SU-DHL-6 (cell line): ENCODE data around the gene RHOG.
A peak's percentile ranks its signal among the peaks of the same experiment; 100 is the strongest.

Experiments used
- H2AFZ ChIP-seq: fragments of 200-600 bp; sonication (generic); 2 replicates; pipeline ENCODE4 v1.6.1; 2014; ENCODE audit warnings: low read depth, mild to moderate bottlenecking, moderate library complexity, mixed read lengths, antibody characterized with exemption, low read length; ENCODE audit not compliant: severe bottlenecking
- H3F3A ChIP-seq: fragments of 200-600 bp; shearing (Covaris generic); 2 replicates; pipeline ENCODE4 v1.6.0; 2016; ENCODE audit warnings: antibody characterized with exemption, mild to moderate bottlenecking; ENCODE audit not compliant: insufficient read depth
- H3K27ac ChIP-seq: fragments of 200-600 bp; sonication (generic); 2 replicates; pipeline ENCODE4 v1.5.1; 2016; ENCODE audit warnings: low read depth, mild to moderate bottlenecking, low read length, moderate library complexity, mixed read lengths
- H3K27me3 ChIP-seq: fragments of 200-600 bp; sonication (generic), shearing (Covaris generic); 2 replicates; pipeline ENCODE4 v1.6.0; 2014; ENCODE audit warnings: mild to moderate bottlenecking, low read length
- H3K36me3 ChIP-seq: fragments of 200-600 bp; sonication (generic); 2 replicates; pipeline ENCODE4 v1.6.1; 2014; ENCODE audit warnings: mild to moderate bottlenecking, low read length, mixed read lengths
- H3K4me2 ChIP-seq: fragments of 300-600, 200-600 bp; shearing (Covaris generic), sonication (generic); 2 replicates; pipeline ENCODE4 v1.6.0; 2014; ENCODE audit warnings: low read length, low read depth, mild to moderate bottlenecking; ENCODE audit not compliant: poor library complexity, severe bottlenecking
- H3K4me3 ChIP-seq: fragments of 200-600 bp; sonication (generic); 2 replicates; pipeline ENCODE4 v1.5.1; 2014; ENCODE audit warnings: antibody characterized with exemption, low read length, mild to moderate bottlenecking, mixed read lengths; ENCODE audit not compliant: insufficient read depth, poor library complexity, severe bottlenecking
- H3K79me2 ChIP-seq: fragments of 200-600 bp; sonication (generic); 2 replicates; pipeline ENCODE4 v1.6.1; 2014; ENCODE audit warnings: mild to moderate bottlenecking, low read length, moderate library complexity; ENCODE audit not compliant: insufficient read depth
- H3K9ac ChIP-seq: fragments of 200-600 bp; sonication (generic); 2 replicates; pipeline ENCODE4 v1.7.0; 2014; ENCODE audit warnings: mild to moderate bottlenecking, low read length
- H3K9me2 ChIP-seq: fragments of 200-600 bp; sonication (generic); replicated peaks from 2 replicates; pipeline ENCODE4 v1.6.1; 2014; ENCODE audit warnings: low read length; ENCODE audit not compliant: insufficient read depth
- H3K9me3 ChIP-seq: fragments of 200-600 bp; sonication (generic); 2 replicates; pipeline ENCODE4 v1.6.1; 2014; ENCODE audit warnings: low read length, mixed read lengths; ENCODE audit not compliant: insufficient read depth
- H4K20me1 ChIP-seq: fragments of 200-600 bp; sonication (generic); 2 replicates; pipeline ENCODE4 v1.6.1; 2014; ENCODE audit warnings: low read depth, mild to moderate bottlenecking, antibody characterized with exemption, low read length, moderate library complexity, mixed read lengths
- CTCF ChIP-seq: fragments of 200-600 bp; sonication (generic); IDR thresholded peaks from one replicate; pipeline ENCODE4 v1.5.1; 2017; ENCODE audit warnings: antibody characterized with exemption, mild to moderate bottlenecking, low read length, moderate library complexity; ENCODE audit not compliant: insufficient read depth, poor library complexity, severe bottlenecking
- EZH2phosphoT487 ChIP-seq: fragments of 200-600 bp; sonication (generic), shearing (Covaris generic); conservative IDR thresholded peaks from 2 replicates; pipeline ENCODE4 v1.6.1; 2018; ENCODE audit warnings: mild to moderate bottlenecking, antibody characterized with exemption, low read length, moderate library complexity, mixed read lengths

Gene RHOG

GRCh38 chr11:3859373-3859881, 18.7 kb upstream of the RHOG start:
- H2AFZ ChIP-seq, result no peak overlapping the region
- peak overlapping the region; percentile 16 for H3K9ac ChIP-seq

GRCh38 chr11:3857628-3858027, 16.9 kb upstream of the RHOG start:
- Histone ChIP-seq H3K79me2 (peaks cover 43% of the 10 kb centered on the region), H3K36me3 (no peaks in the 10 kb centered on the region), H3K4me2 (peak overlapping the region; percentile 89), H2AFZ (no peak overlapping the region), H4K20me1 (no peaks in the 10 kb centered on the region; the same call in 1 of the 2 replicates), H3F3A (peaks cover 13% of the 10 kb centered on the region), H3K4me3 (no peak overlapping the region), H3K9me2 (no peaks in the 10 kb centered on the region), H3K9ac (no peak overlapping the region), H3K9me3 (no peaks in the 10 kb centered on the region), H3K27ac (no peak overlapping the region), H3K27me3 (no peaks in the 10 kb centered on the region)
- no peak for TF ChIP-seq CTCF
- TF ChIP-seq EZH2phosphoT487, result no peak

More at GRCh38 chr11:3859373-3859881, 18.7 kb upstream of the RHOG start:
- H3K27ac ChIP-seq, result no peak overlapping the region
- H3K4me2 ChIP-seq, result peak overlapping the region; percentile 89
- H4K20me1 ChIP-seq, result no peaks in the 10 kb centered on the region; the same call in 1 of the 2 replicates
- peaks cover 52% of the 10 kb centered on the region for H3K79me2 ChIP-seq
- peaks cover 4% of the 10 kb centered on the region for H3F3A ChIP-seq
- H3K27me3 ChIP-seq, result no peaks in the 10 kb centered on the region
- H3K36me3 ChIP-seq, result no peaks in the 10 kb centered on the region
- TF ChIP-seq CTCF, result no peak
- no peak for TF ChIP-seq EZH2phosphoT487
- no peaks in the 10 kb centered on the region for H3K9me3 ChIP-seq
- H3K9me2 ChIP-seq, result no peaks in the 10 kb centered on the region
- no peak overlapping the region for H3K4me3 ChIP-seq

- Histone ChIP-seq H3K4me2 (peak overlapping the region; percentile 89), H3K27me3 (no peaks in the 10 kb centered on the region), H3K9me2 (no peaks in the 10 kb centered on the region), H3F3A (peaks cover 13% of the 10 kb centered on the region), H4K20me1 (no peaks in the 10 kb centered on the region; the same call in 1 of the 2 replicates), H3K9me3 (no peaks in the 10 kb centered on the region), H2AFZ (no peak overlapping the region), H3K36me3 (no peaks in the 10 kb centered on the region), H3K4me3 (peak overlapping the region; percentile 73), H3K79me2 (peaks cover 40% of the 10 kb centered on the region), H3K9ac (peak overlapping the region; percentile 72), H3K27ac (no peak overlapping the region)
- no peak for TF ChIP-seq CTCF
- no peak for TF ChIP-seq EZH2phosphoT487
Measured at GRCh38 chr11:3856856-3857553, 16.2 kb upstream of the RHOG start.
